ENCODE data around the gene ACAN. TPM values are rescaled to one million over a fixed set of nuclear protein-coding genes. Genes with fewer than 3 reads are reported as not detected.

ACAN gene
- total RNA-seq, 1 donor from 2014 or later = 1.4 TPM

DNA sequence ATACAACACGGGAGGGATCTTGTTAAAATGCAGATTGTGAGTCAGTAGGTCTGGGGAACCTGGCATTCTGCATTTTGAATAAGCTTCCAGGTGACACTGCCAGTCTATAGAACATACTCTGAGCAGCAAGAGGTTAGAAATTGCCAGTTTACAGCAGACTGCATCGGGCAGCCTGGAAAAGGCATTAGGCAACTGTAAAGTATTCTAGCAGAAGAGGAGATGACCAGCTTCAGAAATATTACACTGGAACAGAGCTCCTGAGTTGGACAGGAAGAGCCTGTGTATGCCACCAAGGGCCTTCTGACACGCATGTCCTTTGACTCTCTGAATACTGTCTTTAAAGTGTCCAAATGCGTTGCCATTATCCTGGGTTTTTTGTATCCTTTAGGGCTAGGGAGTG is 2.5 kb upstream of the ACAN start:
- peak; percentile 2 for DNase-seq (ENCODE audit: low spot score)

DNA sequence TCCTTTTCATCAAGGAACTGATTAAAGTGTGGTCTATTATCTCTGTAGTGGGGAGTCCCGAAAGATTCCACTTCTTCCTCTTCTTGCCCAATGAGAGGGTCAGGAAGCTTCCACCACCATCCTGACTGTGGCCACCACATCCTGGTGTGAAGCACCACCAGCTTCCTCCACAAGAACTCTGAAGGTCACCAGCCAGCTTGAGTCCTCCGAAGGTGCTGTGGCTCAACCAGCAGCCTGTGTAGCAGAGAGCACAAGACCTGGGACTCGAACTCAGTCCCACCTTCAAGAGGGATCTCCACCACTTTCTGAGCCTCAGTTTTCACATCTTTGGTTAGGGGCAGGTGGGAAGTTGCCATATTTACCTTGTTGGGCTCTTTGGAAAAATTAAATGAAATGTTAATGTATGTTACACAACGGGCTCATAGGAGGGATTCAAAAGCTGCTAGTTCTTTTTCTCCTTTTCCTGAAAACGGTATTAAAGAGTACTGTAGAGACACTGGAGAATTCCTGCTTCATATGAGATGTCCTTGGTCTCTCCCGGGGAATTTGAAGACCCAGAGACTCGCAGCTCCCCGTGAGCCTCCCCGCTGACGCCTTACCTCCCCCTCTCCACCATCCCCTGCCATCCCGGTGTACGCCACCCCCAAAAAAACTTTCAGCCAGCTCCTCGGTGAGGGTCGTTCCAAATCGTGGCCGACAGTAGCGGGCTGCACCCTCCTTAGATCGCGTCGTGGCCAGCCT is 816 bp upstream of the ACAN start:
- peak; percentile 5 for DNase-seq (ENCODE audit: low spot score)

DNA sequence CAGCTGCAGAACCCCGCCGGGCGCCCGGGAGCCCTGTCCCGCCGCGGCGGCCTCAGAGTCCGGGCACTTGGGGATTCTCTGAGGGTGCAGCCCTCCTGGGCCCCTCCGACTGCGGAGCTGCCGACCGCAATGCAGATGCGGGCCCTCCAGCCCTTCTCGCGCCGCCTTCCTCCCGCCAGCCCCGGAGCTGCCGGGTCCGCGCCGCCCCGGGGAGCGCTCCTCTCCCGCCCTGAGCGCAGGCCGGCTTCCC is 320 bp upstream of the ACAN start:
- peak; percentile 47 for DNase-seq (ENCODE audit: low spot score)

DNA sequence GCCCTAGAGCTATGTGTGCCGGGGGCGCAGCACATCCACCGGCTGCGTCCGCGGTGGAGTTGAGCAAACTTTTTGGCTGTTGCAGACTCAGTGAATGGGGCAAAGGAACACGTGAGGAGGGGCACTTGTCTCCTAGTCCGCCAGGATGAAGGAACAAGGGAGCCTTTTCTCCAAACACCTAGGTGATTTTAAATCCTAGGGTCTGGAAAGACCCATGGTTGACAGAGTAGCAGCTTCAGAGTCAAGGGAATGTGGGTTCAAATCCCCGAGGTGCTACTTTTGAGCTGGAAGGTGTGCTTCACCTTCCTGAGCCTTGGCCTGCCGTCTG is 648 bp downstream of the ACAN start:
- no peak for DNase-seq (ENCODE audit: low spot score)

DNA sequence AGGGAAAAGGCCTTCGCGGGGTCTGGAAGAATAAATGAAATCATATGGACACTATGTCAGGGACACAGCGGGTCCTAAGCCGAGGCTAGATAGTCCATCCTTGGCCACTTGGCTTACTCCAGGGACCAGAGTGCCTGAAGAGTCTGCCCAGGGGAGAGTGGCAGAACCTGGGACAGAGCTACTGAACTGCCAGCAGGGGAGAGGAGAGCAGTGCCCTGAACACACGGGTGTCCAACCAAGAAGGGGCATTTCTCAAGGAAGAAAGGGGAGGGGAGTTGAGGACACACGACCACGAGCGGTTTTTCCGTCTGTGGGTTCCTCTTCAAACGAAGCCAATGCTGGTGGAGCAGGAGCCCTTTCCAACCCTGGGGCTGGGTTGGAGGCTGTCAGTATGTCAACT is 1.0 kb downstream of the ACAN start:
- no peak for DNase-seq (ENCODE audit: low spot score)

DNA sequence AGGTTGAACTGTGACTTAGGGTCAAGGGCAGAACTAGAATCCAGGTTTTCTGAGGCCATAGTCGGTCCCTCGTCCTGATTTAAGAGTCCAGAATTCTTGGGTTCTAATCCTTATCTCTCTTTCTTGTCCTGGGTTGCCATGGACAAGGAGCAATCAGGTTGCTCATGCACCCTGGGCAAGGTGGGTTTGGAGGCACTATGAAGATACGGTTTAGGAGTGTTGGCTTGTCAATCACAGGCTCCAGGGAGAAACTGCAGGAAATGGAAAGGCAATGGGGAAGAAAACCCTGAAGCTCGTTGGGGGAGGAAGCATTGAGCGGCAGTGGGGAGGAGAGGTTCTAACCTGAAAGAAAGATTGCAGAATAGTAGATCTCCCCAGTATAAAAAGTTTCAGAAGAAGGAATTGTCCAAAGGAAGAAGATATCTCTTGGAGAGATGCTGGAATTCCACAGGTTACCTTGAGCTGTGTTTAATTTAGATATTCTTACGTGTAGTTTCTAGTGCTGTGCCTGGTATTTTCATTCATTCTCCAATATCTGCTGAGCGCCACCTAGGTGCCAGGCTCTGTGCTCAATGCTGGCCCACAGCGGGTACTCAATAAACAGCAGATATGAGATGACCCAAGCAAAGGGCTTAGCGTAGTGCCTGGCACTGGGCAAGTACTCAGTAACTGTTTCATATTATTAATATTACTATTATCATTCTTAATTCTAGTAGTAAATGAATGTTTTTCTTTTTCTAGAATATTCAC is 2.0 kb downstream of the ACAN start:
- DNase-seq (ENCODE audit: low spot score) = no peak

DNA sequence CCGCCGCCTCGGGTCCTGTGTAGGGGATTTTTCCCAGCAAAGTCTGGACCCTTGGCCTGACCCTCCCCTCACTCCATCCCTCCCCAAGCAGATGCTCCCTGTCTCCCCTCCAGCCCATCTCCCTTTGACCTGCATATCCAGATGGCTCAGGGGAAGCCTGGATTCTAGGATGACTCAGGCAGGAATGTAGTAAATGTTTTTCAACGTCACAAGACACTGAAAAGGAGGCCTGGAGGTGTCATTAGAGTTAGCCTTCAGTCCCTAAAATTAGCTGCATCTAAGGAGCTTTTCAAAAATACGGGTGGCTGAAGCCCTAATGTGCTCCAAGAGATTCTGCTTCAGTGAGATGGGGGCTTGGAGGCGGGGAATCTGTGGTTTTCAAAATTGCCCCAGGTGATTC is 7.2 kb downstream of the ACAN start:
- no peak for DNase-seq (ENCODE audit: low spot score)

DNA sequence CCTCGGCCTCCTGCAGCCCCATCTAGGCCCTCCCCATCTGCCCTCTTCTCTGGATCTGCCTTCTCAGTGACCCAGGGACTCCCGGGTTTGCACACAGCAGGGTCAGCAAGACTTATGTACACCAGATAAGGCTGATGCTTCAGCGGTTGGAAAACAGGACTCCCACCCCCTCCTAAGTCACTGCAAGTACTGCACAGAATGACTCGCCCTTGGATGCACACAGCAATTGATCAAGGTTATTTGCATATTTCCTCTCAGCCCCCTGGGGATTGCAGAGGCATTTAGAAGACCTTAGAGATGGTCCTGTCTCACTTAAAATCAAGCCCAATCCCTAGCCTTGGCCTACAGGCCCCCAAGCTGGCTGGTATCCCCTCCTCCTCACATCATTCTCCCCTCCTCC is 8.9 kb downstream of the ACAN start:
- DNase-seq (ENCODE audit: low spot score) = no peak

DNA sequence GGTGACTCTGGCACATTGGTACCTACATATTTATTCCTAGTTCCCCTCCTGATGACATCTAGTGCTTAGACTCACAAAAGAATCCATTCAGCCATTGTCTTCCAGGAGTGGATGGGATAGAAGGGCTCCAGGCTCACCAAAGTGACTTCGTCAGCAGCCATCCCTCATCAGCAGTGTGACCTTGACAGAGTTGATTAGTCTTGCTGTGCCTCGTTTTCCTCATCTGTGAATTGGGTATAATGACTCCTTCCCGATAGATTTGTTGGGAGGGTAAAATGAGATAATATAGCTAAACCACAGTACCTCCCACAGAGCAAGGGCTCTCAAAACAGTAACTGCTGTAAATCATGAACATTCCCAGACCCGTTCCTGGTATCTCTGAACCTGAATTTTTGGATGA is 10.7 kb downstream of the ACAN start:
- DNase-seq (ENCODE audit: low spot score) = no peak

DNA sequence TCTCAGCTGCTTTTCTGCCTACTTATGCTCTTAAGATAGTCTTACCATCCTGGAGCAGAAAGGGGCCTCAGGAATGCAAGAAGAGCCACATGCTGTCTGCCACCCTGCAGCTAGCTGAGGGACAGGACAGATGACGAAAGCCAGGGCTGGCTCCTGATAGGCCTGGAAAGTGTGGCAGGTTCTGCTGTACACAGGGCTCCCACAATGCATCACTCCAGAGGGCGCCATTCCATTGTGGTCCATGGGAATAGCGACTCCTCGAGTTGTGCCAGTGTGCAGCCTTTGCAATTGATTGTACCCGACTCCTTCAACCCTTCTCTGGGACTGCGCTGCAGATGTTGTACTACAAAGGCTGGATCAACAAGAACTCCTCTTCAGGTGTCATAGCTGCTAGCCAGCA is 11.2 kb downstream of the ACAN start:
- DNase-seq (ENCODE audit: low spot score) = no peak

DNA sequence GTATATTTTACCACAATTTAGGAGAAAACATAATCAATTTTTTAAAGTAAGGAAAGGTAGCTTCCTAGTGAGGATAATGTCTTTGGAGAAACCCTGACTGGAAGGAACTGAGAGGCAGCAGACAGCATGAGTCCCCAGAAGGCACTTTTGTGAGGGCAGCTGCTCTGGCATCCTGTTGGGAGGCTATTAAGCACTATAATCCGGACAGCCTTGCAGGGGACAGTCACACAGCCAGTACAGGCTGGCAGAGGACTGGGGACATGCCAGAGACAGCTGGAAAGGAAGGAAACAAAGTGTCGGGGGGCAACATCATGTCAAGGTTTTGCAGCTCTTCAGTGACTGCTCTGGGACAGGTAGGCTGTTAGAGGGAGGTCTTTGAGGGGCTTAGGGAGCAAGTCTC is 15.7 kb downstream of the ACAN start:
- DNase-seq (ENCODE audit: low spot score) = no peak

DNA sequence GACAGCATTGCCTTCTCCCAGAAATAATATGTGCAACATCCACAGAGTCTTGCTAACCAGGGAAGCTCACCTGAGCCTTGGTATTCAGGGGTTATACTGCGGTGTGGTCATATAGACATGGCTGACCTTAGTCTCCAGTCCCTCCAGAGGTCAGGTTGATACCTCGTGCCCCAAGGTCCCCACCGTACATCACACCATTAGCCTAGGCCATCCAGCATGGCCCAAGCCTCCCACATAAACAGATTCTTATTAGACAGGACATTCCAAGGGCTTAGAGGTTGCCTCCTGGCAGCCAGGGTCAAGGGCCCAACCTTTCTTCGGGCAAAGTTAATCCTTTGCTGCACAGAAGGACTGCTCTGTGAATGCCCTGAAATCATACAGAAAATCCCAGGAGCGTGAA is 18.8 kb downstream of the ACAN start:
- no peak for DNase-seq (ENCODE audit: low spot score)

DNA sequence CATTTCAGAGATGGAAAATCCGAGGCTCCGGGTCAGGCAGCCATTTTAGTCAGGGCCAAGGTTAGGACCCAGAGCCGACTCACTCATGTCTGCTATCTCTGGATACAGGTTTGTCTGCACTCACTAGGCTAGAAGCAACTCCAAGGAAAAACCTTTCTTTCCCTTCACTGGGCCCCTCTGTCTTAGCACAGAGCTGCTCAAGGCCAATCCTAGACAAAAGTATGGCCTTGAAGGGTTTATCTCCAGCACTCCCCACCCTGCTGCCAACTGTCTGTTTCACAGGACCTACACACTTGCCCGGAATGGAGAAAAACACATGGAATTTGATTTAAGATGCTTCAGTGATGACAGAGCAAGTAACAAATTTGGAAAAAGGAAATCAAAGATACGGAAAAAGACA is 25.6 kb downstream of the ACAN start:
- DNase-seq (ENCODE audit: low spot score) = no peak

DNA sequence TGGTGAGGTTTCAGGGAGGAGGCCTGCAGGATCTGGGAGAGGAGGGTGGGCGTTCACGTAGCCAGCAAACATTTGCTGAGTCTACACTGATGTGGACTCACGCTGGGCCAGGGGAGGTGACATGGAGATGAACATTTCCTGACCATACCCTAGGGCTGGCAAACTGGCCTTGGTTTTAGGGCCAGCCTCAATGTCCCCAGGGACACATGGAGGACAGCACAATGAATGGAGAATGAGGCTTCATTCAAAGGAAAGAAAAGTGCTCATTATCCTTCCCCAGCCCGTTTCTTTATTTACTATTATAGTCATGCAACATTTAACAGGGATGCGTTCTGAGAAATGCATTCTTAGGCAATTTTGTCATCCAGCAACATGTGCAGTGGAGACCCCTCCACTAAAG is 26.8 kb downstream of the ACAN start:
- DNase-seq (ENCODE audit: low spot score) = no peak

DNA sequence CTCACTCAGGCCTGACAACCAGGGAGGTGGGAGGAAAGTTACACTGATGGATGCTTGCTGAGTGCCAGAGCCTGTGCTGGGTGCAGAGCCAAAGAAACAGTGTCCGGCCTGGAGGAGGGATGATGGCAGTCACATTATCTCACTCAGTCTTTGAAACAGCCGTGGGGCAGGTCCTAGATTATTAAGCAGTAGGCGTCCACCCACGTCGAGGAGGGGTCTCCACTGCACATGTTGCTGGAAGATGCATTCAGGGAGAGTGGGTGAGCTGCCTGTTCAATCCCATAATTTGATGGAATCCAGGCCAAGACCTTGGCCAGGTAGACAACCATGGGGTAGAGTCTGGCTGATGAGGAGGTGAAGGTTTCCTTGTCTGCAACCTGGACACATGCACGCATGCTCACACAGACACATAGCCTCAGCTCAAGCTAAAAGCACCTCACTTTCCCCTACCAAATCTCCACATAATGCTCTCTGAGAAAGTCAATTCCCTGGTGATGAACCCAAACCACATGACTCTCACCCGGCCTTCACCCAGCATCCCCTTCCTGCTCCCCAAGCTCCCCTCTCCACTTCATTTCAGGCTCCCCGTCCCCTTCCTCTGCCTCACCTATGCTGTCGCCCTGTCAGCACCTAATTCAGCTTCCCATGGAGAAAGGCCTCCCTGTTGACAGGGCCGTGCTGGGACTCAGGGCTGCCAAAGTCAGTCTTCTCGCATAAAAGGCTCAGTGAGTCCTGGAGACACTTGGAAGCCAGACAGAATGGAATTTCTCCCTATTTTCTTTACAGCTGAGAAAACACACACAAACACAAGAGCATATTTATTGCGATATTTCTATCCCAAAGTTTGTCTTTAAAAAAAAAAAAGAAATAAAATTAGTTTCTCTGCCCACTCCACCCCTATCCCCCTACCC is 29.8 kb downstream of the ACAN start:
- no peak for DNase-seq (ENCODE audit: low spot score)

DNA sequence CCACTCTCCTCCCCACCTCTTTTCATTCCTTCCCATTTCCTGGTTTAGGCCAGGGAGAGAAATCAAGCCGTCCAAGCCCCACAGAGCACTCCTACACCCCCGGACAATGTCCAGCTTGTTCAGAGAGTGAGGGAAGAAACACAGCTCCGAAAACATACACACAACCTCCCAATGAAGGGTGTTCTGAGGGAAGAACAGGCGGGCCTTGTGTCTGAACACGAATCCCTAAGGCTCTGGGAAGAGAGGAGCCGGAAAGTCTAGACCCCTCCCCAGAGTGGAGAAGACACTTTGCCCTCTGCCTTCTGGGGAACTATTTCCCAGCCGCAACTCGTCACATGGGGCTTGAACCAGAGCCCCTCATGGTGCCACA is 30.5 kb downstream of the ACAN start:
- no peak for DNase-seq (ENCODE audit: low spot score)

DNA sequence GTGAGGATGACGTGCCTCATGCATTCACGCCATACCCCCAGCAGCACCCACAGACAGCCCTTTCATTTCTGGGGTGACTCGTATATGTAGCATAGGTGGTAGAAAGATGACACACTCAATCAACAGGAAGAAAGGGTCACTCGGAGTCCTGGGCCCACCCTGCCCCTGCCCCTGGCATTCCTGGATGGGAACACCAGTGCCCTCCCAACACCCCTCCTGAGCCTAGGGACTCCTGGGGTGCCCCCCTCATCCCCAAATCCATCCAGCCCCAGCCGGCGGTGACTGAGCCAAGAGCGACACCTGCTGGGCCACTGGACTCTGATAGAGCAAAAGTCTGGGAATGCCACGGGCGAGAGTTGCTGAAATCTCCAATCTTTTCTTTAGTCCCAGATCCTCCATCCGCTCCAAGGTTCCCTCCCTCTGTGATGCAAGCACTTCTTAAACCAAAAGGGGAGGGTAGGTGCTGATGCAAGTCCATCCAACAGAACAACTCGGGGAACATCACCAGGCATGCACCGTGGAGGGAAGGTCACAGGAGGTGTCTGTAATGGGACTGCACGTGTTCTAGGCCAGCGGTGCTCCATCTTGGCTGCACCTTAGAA is 31.1 kb downstream of the ACAN start:
- no peak for DNase-seq (ENCODE audit: low spot score)

DNA sequence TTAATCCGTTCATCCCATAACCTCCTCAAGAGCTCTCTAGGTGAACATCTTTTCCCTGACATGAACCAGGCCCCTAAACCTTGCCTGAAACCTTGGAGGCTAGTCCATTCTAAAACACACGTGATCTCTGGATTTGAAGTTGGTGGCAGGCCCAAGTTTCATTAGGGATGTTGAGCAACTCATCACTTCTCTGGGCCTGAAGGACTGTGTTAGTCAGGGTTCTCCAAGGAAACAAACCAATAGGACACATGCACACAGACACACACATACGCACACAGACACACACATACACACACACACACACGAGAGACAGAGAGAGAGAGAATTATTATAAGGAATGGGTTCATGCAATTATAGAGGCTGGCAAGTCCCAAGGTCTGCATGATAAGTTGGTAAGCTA is 31.9 kb downstream of the ACAN start:
- no peak for DNase-seq (ENCODE audit: low spot score)

DNA sequence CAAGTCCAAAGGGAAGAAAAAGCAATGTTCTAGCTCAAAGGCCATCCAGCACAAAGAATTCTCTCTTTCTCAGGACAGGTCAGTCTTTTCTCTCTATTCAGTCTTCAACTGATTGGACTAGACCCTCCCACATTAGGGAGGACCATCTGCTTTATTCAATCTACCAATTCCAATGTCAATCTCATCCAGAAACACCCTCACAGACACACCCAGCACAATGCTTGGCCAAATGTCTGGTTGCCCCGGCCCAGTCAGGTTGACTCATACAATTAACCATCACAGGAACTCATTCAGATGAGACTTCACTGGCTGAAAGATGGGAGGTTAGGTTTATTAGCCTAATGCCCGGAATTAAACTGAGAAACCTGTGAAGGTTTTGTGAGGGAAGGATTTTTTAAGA is 32.4 kb downstream of the ACAN start:
- DNase-seq (ENCODE audit: low spot score) = no peak

DNA sequence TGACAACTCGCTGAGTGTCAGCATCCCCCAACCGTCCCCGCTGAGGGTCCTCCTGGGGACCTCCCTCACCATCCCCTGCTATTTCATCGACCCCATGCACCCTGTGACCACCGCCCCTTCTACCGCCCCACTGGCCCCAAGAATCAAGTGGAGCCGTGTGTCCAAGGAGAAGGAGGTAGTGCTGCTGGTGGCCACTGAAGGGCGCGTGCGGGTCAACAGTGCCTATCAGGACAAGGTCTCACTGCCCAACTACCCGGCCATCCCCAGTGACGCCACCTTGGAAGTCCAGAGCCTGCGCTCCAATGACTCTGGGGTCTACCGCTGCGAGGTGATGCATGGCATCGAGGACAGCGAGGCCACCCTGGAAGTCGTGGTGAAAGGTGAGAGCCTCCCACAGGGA is 35.4 kb downstream of the ACAN start:
- no peak for DNase-seq (ENCODE audit: low spot score)

DNA sequence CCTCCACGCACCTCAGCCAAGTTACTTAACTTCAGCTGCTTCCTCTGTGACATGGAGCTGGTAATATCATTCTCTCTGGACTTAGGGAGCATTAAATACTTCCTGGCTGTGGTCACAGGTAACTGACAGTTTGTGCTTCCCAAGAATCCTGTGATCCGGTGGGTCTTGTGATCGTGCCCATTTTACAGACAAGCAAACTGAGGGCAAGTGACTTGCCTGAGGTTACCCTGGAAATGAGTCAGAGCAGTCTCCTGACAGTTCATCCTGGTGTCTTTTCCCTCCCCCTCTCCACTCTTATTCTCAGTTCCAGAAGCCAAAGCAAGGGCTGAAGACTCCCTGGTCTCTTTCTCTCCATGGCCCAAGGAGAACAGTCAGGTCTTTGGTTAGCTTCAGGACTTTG is 35.9 kb downstream of the ACAN start:
- no peak for DNase-seq (ENCODE audit: low spot score)

DNA sequence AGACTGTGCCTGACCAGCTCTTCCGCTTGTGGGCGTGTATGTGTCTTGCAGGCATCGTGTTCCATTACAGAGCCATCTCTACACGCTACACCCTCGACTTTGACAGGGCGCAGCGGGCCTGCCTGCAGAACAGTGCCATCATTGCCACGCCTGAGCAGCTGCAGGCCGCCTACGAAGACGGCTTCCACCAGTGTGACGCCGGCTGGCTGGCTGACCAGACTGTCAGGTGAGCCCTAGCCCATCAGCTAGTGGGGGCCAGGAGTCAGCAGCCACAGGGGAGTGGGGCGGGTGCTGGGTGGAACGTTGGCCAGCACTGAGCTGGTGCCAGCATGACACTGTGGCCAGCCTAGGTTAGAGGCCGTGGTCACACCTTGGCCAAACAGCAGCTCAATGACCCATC is 36.7 kb downstream of the ACAN start:
- DNase-seq (ENCODE audit: low spot score) = no peak

Measured in mesenteric fat pad (tissue), 1 donor.